Fibroblast of lung (primary cell): ENCODE measurements around the gene NOC4L. TPM values are rescaled to one million over a fixed set of nuclear protein-coding genes. Genes with fewer than 3 reads are reported as not detected.

Experiments used
- DNase-seq, 2 donors: peaks; one replicate each; pipeline versions ENCODE4 v3.0.0 to v3.0.0-alpha.2; 2010; ENCODE audit warnings: low read depth in 2 of 2
- H2AFZ ChIP-seq: 2 replicates; pipeline ENCODE4 v1.5.1; 2012; ENCODE audit warnings: low read length, control low read depth, inconsistent platforms
- H3K27ac ChIP-seq: 2 replicates; pipeline ENCODE4 v1.5.1; 2011; ENCODE audit warnings: low read length, control low read depth; ENCODE audit not compliant: insufficient read depth
- H3K27me3 ChIP-seq: 2 replicates; pipeline ENCODE4 v1.5.1; 2011; ENCODE audit warnings: mild to moderate bottlenecking, low read length; ENCODE audit not compliant: control insufficient read depth, insufficient read depth
- H3K36me3 ChIP-seq: 2 replicates; pipeline ENCODE4 v1.5.1; 2011; ENCODE audit warnings: low read length; ENCODE audit not compliant: control insufficient read depth, insufficient read depth
- H3K4me1 ChIP-seq: 2 replicates; pipeline ENCODE4 v1.5.1; 2011; ENCODE audit warnings: low read length; ENCODE audit not compliant: control insufficient read depth, insufficient read depth; ENCODE audit errors: extremely low read depth
- H3K4me2 ChIP-seq: 2 replicates; pipeline ENCODE4 v1.5.1; 2011; ENCODE audit warnings: low read length, control low read depth; ENCODE audit not compliant: insufficient read depth; ENCODE audit errors: extremely low read depth
- H3K4me3 ChIP-seq, 4 experiments: fragments of 200-600 bp in 1 of 4; sonication (generic) in 1 of 4; replicated peaks in 1 of 4; 2 replicates each; pipeline ENCODE4 v1.5.1; 2011 to 2016; ENCODE audit warnings: low read length in 4 of 4, low read depth in 3 of 4, mild to moderate bottlenecking in 3 of 4, control low read depth in 2 of 4, inconsistent platforms in 1 of 4, mixed read lengths in 1 of 4; ENCODE audit not compliant: insufficient read depth in 1 of 4; ENCODE audit errors: control extremely low read depth in 1 of 4
- H3K79me2 ChIP-seq: 2 replicates; pipeline ENCODE4 v1.5.1; 2012; ENCODE audit warnings: mild to moderate bottlenecking, low read length, inconsistent platforms; ENCODE audit not compliant: control insufficient read depth, insufficient read depth
- H3K9ac ChIP-seq: 2 replicates; pipeline ENCODE4 v1.5.1; 2011; ENCODE audit warnings: mild to moderate bottlenecking, low read length, control low read depth; ENCODE audit not compliant: insufficient read depth
- H3K9me3 ChIP-seq: 2 replicates; pipeline ENCODE4 v1.5.1; 2012; ENCODE audit warnings: low read depth, low read length; ENCODE audit not compliant: control insufficient read depth, insufficient read depth
- H4K20me1 ChIP-seq: 2 replicates; pipeline ENCODE4 v1.5.1; 2011; ENCODE audit warnings: low read length; ENCODE audit not compliant: control insufficient read depth, insufficient read depth; ENCODE audit errors: extremely low read depth
- EZH2 ChIP-seq: IDR thresholded peaks from 2 replicates; pipeline ENCODE4 v1.5.1; 2012; ENCODE audit warnings: low read length, control low read depth, mild to moderate bottlenecking; ENCODE audit errors: missing control alignments
- polyA plus RNA-seq, 2 donors: library from polyadenylated mRNA; depleted of rRNA in 1 of 2; stranded (reverse) in 1 of 2; unstranded in 1 of 2; fragments of >200 nt; gene quantifications; 2 replicates each; pipeline ENCODE4 v1.2.1, GENCODE V29; 2011 to 2012; ENCODE audit warnings: missing spikeins in 1 of 2
- total RNA-seq: library from RNA; depleted of rRNA; stranded (reverse); fragments of >200 nt; gene quantifications from 2 replicates; pipeline ENCODE4 v1.2.1, GENCODE V29; 2014
- TF ChIP-seq, protein P1 (sequence below), 2 donors: IDR thresholded peaks in 1 of 2; conservative IDR thresholded peaks in 1 of 2; 1 replicate in 1 of 2; 2 replicates in 1 of 2; pipeline ENCODE4 v1.5.1; 2011 to 2012; ENCODE audit warnings: low read length in 2 of 2, control low read depth in 1 of 2, inconsistent platforms in 1 of 2, low read depth in 1 of 2, mild to moderate bottlenecking in 1 of 2

Gene NOC4L
- total and polyA plus RNA-seq, 2 donors (not counting 1 experiment from before 2014, with no cell fraction given) = 3.0 to 6.8 TPM

- TF ChIP-seq, protein P1, sequence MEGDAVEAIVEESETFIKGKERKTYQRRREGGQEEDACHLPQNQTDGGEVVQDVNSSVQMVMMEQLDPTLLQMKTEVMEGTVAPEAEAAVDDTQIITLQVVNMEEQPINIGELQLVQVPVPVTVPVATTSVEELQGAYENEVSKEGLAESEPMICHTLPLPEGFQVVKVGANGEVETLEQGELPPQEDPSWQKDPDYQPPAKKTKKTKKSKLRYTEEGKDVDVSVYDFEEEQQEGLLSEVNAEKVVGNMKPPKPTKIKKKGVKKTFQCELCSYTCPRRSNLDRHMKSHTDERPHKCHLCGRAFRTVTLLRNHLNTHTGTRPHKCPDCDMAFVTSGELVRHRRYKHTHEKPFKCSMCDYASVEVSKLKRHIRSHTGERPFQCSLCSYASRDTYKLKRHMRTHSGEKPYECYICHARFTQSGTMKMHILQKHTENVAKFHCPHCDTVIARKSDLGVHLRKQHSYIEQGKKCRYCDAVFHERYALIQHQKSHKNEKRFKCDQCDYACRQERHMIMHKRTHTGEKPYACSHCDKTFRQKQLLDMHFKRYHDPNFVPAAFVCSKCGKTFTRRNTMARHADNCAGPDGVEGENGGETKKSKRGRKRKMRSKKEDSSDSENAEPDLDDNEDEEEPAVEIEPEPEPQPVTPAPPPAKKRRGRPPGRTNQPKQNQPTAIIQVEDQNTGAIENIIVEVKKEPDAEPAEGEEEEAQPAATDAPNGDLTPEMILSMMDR (conservative IDR thresholded peaks at IDR 0.05 in 1 of 2, IDR thresholded peaks at IDR 0.05 in 1 of 2; ENCODE audit: low read depth in 1 of 2, low read length in 2 of 2) = no peak
- TF ChIP-seq EZH2 = no peak
- no peak for DNase-seq
- no peak overlapping the region for H2AFZ ChIP-seq
- H3K4me1 ChIP-seq = peaks cover 9% of the 10 kb centered on the region
- no peak overlapping the region for H3K9ac ChIP-seq
- H3K4me2 ChIP-seq = no peak overlapping the region
- H3K27ac ChIP-seq = no peak overlapping the region
- H3K9me3 ChIP-seq = no peaks in the 10 kb centered on the region
- no peaks in the 10 kb centered on the region for H3K36me3 ChIP-seq
- H3K27me3 ChIP-seq = no peaks in the 10 kb centered on the region
- H4K20me1 ChIP-seq = no peaks in the 10 kb centered on the region
- no peak overlapping the region for H3K4me3 ChIP-seq
- no peaks in the 10 kb centered on the region for H3K79me2 ChIP-seq
These were observed 21.3 kb downstream of the NOC4L start for GRCh38 chr12:132165584-132165983.

- no peak for DNase-seq
- TF ChIP-seq EZH2 = no peak
- TF ChIP-seq, protein P1 (conservative IDR thresholded peaks at IDR 0.05 in 1 of 2, IDR thresholded peaks at IDR 0.05 in 1 of 2; ENCODE audit: low read depth in 1 of 2, low read length in 2 of 2) = no peak
- Histone ChIP-seq H3K9ac (no peak overlapping the region), H3K36me3 (no peaks in the 10 kb centered on the region), H3K4me2 (no peak overlapping the region), H3K27me3 (no peaks in the 10 kb centered on the region), H3K79me2 (no peaks in the 10 kb centered on the region), H3K4me3 (no peak overlapping the region), H3K9me3 (no peaks in the 10 kb centered on the region), H3K27ac (no peak overlapping the region), H2AFZ (no peak overlapping the region), H4K20me1 (no peaks in the 10 kb centered on the region), H3K4me1 (peaks cover 9% of the 10 kb centered on the region)
These were observed 21.8 kb downstream of the NOC4L start for GRCh38 chr12:132166093-132166492.

- Histone ChIP-seq H3K36me3 (no peaks in the 10 kb centered on the region), H4K20me1 (no peaks in the 10 kb centered on the region), H3K9me3 (no peaks in the 10 kb centered on the region), H3K9ac (no peak overlapping the region), H2AFZ (no peak overlapping the region), H3K4me3 (no peak overlapping the region), H3K4me1 (peaks cover 8% of the 10 kb centered on the region), H3K79me2 (no peaks in the 10 kb centered on the region), H3K27me3 (peaks cover 2% of the 10 kb centered on the region), H3K27ac (no peak overlapping the region), H3K4me2 (no peak overlapping the region)
- TF ChIP-seq, protein P1 (conservative IDR thresholded peaks at IDR 0.05 in 1 of 2, IDR thresholded peaks at IDR 0.05 in 1 of 2; ENCODE audit: low read depth in 1 of 2, low read length in 2 of 2) = no peak
- no peak for TF ChIP-seq EZH2
- no peak for DNase-seq
These were observed 22.7 kb downstream of the NOC4L start for GRCh38 chr12:132166801-132167591.
